Stomach (tissue), 9 donors: ENCODE data around the gene JOSD1. TPM values are rescaled to one million over a fixed set of nuclear protein-coding genes. Genes with fewer than 3 reads are reported as not detected.

Source experiments
- DNase-seq, 2 donors: peaks; one replicate each; pipeline versions ENCODE4 v3.0.0 to v3.0.0-alpha.2; 2013 to 2019
- H3K27ac ChIP-seq, 5 donors: fragments of 200-600 bp in 4 of 5; sonication (generic) in 4 of 5; one replicate each; pipeline ENCODE4 v1.5.1; 2013 to 2019; ENCODE audit warnings: mild to moderate bottlenecking in 1 of 5, moderate library complexity in 1 of 5
- H3K27me3 ChIP-seq, 3 donors: fragments of 200-600 bp; sonication (generic); one replicate each; pipeline ENCODE4 v1.5.1; 2017 to 2019; ENCODE audit warnings: mixed run types in 1 of 3
- H3K36me3 ChIP-seq, 4 donors: fragments of 200-600 bp; sonication (generic); 1 replicate in 3 of 4; 2 replicates in 1 of 4; pipeline ENCODE4 v1.5.1; 2016 to 2019
- H3K4me1 ChIP-seq, 4 donors: fragments of 200-600 bp; sonication (generic); one replicate each; pipeline ENCODE4 v1.5.1; 2016 to 2019
- H3K4me3 ChIP-seq, 4 donors: fragments of 200-600 bp; sonication (generic) in 3 of 4; one replicate each; pipeline ENCODE4 v1.5.1; 2016 to 2019; ENCODE audit warnings: mild to moderate bottlenecking in 1 of 4
- H3K9me3 ChIP-seq, 4 donors: fragments of 200-600 bp; sonication (generic); one replicate each; pipeline ENCODE4 v1.5.1; 2016 to 2019
- CTCF ChIP-seq, 7 experiments: fragments of 450-650 bp in 4 of 7; fragments of 200-600 bp in 3 of 7; sonication (generic) in 3 of 7; IDR thresholded peaks; one replicate each; pipeline ENCODE4 v1.5.1; 2016 to 2019; ENCODE audit warnings: antibody characterized with exemption in 7 of 7, control low read depth in 2 of 7, mild to moderate bottlenecking in 1 of 7
- EP300 ChIP-seq: sonication (generic); formaldehyde crosslinking; IDR thresholded peaks from one replicate; pipeline ENCODE4 v1.6.1; 2017; ENCODE audit warnings: antibody characterized with exemption
- POLR2A ChIP-seq, 4 donors: fragments of 450-650 bp; IDR thresholded peaks; one replicate each; pipeline ENCODE4 v1.6.1; 2016; ENCODE audit warnings: antibody characterized with exemption in 4 of 4, control low read depth in 2 of 4, mild to moderate bottlenecking in 1 of 4, moderate library complexity in 1 of 4
- POLR2AphosphoS5 ChIP-seq, 3 donors: sonication (generic); formaldehyde crosslinking; IDR thresholded peaks; one replicate each; pipeline ENCODE4 v1.6.1; 2016; ENCODE audit warnings: antibody characterized with exemption in 3 of 3
- WGBS, 5 donors: extraction: QIAGEN DNeasy Blood & Tissue Kit in 3 of 5; methylation state at CpG; one replicate each; pipeline versions ENCODE4 v1.1.5 to v1.1.7; 2013 to 2018; 5-methylcytosine and 5-hydroxymethylcytosine counted together
- intact Hi-C: fragments of 100-400 bp; cut with DNase I; formaldehyde crosslinking; loops from one replicate; pipeline ENCODE4 v1.15.1; 2023; ENCODE audit warnings: low total_unique reads
- polyA plus RNA-seq, 3 donors: library from polyadenylated mRNA; stranded (reverse); fragments of 200-250 nt; gene quantifications; one replicate each; pipeline ENCODE4 v1.2.3, GENCODE V29; 2013
- total RNA-seq, 5 donors: library from RNA; depleted of rRNA; stranded (reverse); fragments of >200 nt; gene quantifications; one replicate each; pipeline versions ENCODE4 v1.1.0 to v1.2.3, GENCODE V29; 2014 to 2016
- donor health status: healthy with polysubstance abuse.
- donor health status: Bipolar disorder and iron deficiency.
- donor health status: healthy.

The JOSD1 gene
- total and polyA plus RNA-seq, 8 donors = 17.9 to 66.1 (median 35.7) TPM

- intact Hi-C loops = no loop called here
- TF ChIP-seq POLR2A (IDR thresholded peaks at IDR 0.05) = peak in 2 of 4 donors; percentile 39 to 75
- peak; percentile 81 to 90 (median 84) for TF ChIP-seq POLR2AphosphoS5 (IDR thresholded peaks at IDR 0.05)
- TF ChIP-seq CTCF (IDR thresholded peaks at IDR 0.05) = no peak
- no peak for TF ChIP-seq EP300
- 0% methylated on average over 26 to 55 of the region's 55 CpGs for WGBS, 5 donors
- H3K4me3 ChIP-seq = peak within 1 kb of the TSS; percentile 80 to 92 (median 88)
- H3K9me3 ChIP-seq = no peaks in the 10 kb centered on the region
- peak within 1 kb of the TSS; percentile 96 to 100 (median 98) for H3K27ac ChIP-seq
- DNase-seq = peak; percentile 98 to 100
- peaks cover 0 to 15% (median 11%) of the 10 kb centered on the region in 4 donors for H3K36me3 ChIP-seq
- peaks cover 39 to 55% (median 44%) of the 10 kb centered on the region in 4 donors for H3K4me1 ChIP-seq
- no peaks in the 10 kb centered on the region for H3K27me3 ChIP-seq
Observed at GRCh38 chr22:38705235-38706100, 4.7 kb upstream of the JOSD1 start, which contains the start of gene GTPBP1. Gene GTPBP1 (plus strand): TSS chr22:38705944. CDS start chr22:38705956, 12 bp downstream.

GRCh38 chr22:38704654-38705234 is 4.0 kb upstream of the JOSD1 start:
- intact Hi-C loops = no loop called here
- no peaks in the 10 kb centered on the region for H3K9me3 ChIP-seq
- 5 to 11% (median 7%) methylated on average over 10 of the region's 10 CpGs for WGBS, 5 donors

GRCh38 chr22:38700270-38700788 is 414 bp downstream of the JOSD1 start:
- WGBS, 5 donors = 0 to 1% (median 0%) methylated on average over 31 to 57 of the region's 57 CpGs
- DNase-seq = peak in 1 of 2 donors; percentile 79
- H3K27ac ChIP-seq = peak overlapping the region; percentile 96 to 100 (median 99)
- H3K9me3 ChIP-seq = no peaks in the 10 kb centered on the region
- peaks cover 60 to 65% (median 63%) of the 10 kb centered on the region in 4 donors for H3K4me1 ChIP-seq
- no peaks in the 10 kb centered on the region for H3K27me3 ChIP-seq
- peak overlapping the region; percentile 59 to 85 (median 70) for H3K4me3 ChIP-seq
- TF ChIP-seq POLR2AphosphoS5 (IDR thresholded peaks at IDR 0.05) (no peak), POLR2A (IDR thresholded peaks at IDR 0.05) (no peak), CTCF (IDR thresholded peaks at IDR 0.05) (no peak), EP300 (no peak)
- H3K36me3 ChIP-seq = no peaks in the 10 kb centered on the region
- intact Hi-C loops = no loop called here

More at GRCh38 chr22:38704654-38705234, 4.0 kb upstream of the JOSD1 start:
- H3K27me3 ChIP-seq = no peaks in the 10 kb centered on the region
- H3K36me3 ChIP-seq = peaks cover 0 to 8% (median 3%) of the 10 kb centered on the region in 4 donors
- H3K27ac ChIP-seq = peak overlapping the region; percentile 80 to 100 (median 96)
- peaks cover 41 to 52% (median 47%) of the 10 kb centered on the region in 4 donors for H3K4me1 ChIP-seq
- H3K4me3 ChIP-seq = peak overlapping the region; percentile 29 to 41 (median 35)
- DNase-seq = peak in 1 of 2 donors; percentile 42
- TF ChIP-seq CTCF (IDR thresholded peaks at IDR 0.05) (no peak), POLR2AphosphoS5 (IDR thresholded peaks at IDR 0.05) (no peak), POLR2A (IDR thresholded peaks at IDR 0.05) (no peak), EP300 (no peak)

- peaks cover 58 to 66% (median 63%) of the 10 kb centered on the region in 4 donors for H3K4me1 ChIP-seq
- TF ChIP-seq CTCF (IDR thresholded peaks at IDR 0.05) (no peak), POLR2A (IDR thresholded peaks at IDR 0.05) (no peak), POLR2AphosphoS5 (IDR thresholded peaks at IDR 0.05) (no peak), EP300 (no peak)
- 11 to 19% (median 17%) methylated on average over 6 of the region's 6 CpGs for WGBS, 5 donors
- H3K9me3 ChIP-seq = no peaks in the 10 kb centered on the region
- H3K36me3 ChIP-seq = peaks cover 0 to under 1% (median 0%) of the 10 kb centered on the region in 4 donors
- peak overlapping the region; percentile 59 to 85 (median 70) for H3K4me3 ChIP-seq
- DNase-seq = peak in 1 of 2 donors; percentile 60
- H3K27me3 ChIP-seq = no peaks in the 10 kb centered on the region
- intact Hi-C loops = no loop called here
- H3K27ac ChIP-seq = peak overlapping the region; percentile 87 to 99 (median 98)
Observed at GRCh38 chr22:38699784-38700183, 959 bp downstream of the JOSD1 start.
